GM18519 (cell line): ENCODE measurements around the gene EIF3F.
"Not testable (repeated sequence)": the region's sequence is repeated elsewhere in the genome, so short reads cannot be mapped to it uniquely, and the experiment has no call there.

Experiments
- ATAC-seq: cut with Tn5 transposase; IDR thresholded peaks from one replicate; pipeline ENCODE4 v1.9.1; 2021; ENCODE audit warnings: mild to moderate bottlenecking, moderate library complexity; ENCODE audit not compliant: unreplicated experiment, low FRiP score

The EIF3F gene

DNA sequence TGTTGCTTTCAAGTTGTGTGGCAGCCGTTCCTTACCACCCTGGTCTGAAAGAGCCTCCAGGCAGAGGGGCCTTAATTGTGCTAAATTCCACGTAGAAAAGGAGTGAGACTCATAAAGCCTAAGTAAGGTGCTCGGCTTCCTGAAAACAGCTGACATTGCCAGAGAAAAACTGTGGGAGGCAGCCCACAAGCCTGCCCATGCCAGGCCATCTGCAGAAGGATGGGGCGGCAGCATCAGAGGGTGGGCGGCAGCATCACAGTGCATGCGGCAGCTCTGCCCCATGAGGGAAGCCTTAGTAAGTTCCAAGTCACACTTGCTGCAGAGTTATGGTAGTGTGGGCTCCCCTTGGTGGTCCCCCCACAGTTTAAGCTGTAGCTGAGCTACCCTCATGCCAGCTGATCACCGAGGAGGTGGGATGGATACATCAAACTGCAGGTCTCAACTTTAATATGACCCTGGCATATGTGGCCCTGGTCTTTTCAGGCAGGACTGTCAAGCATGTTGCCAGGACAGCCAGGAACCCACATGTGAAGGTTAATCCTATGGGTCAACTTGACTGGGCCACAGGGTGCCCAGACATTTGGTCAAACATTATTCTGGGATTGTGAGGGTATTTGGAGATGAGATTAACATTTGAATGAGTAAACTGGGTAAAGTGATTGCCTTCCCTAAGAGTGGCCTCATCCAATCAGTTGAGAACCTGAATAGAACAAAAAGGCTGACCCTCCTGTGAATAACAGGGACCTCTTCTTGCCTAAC lies 3.1 kb upstream of the EIF3F start:
- no peak for ATAC-seq

DNA sequence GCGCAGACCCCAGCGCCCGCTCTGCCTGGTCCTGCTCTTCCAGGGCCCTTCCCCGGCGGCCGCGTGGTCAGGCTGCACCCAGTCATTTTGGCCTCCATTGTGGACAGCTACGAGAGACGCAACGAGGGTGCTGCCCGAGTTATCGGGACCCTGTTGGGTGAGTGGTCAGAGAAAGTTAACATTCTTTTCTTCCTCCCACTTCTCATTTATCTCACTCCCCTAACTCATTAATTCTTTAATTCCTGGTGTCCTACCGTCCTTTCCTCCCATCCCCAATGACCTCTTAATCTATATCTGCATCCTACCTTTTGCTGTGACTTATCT lies 385 bp downstream of the EIF3F start:
- not testable (repeated sequence) for ATAC-seq

DNA sequence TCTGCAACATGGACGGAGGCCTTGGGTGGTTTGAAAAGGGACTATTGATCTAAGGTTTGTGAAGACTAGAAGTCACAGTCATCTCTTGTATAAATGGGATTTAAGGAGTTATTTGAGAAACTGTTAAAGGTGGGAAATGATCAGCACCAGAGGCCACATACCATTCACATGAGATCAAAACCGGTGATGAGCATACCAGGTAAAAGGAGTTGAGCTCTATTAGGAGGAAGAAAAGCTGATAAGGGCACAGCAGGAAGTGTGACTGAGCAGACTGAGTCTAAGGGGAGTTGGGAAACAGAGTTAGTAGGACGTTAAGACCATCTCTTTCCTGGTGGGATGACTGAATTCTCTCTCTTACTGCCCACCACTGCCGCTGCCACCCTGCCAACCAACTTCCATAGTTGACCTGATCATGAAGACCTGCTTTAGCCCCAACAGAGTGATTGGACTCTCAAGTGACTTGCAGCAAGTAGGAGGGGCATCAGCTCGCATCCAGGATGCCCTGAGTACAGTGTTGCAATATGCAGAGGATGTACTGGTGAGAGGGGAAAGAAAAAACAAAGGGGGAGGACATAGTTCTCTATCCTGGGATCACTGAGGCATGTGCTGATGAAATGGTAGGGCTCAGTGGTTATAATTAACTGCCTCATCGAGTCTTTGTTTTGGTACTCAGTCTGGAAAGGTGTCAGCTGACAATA lies 7.6 kb downstream of the EIF3F start:
- ATAC-seq, result no peak

DNA sequence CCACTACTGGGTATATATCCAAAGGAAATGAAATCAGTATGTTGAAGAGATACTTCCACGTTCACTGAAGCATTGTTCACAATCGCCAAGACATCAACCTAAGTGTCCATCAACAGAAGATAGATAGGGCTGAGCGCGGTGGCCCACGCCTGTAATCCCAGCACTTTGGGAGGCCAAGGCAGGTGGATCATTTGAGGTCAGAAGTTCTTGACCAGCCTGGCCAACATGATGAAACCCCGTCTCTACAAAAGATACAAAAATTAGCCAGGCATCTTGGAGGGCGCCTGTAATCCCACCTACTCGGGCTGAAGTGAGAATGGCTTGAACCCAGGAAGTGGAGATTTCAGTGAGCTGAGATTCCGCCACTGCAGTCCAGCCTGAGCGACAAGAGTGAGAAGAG lies 12.7 kb downstream of the EIF3F start:
- ATAC-seq, result no peak

DNA sequence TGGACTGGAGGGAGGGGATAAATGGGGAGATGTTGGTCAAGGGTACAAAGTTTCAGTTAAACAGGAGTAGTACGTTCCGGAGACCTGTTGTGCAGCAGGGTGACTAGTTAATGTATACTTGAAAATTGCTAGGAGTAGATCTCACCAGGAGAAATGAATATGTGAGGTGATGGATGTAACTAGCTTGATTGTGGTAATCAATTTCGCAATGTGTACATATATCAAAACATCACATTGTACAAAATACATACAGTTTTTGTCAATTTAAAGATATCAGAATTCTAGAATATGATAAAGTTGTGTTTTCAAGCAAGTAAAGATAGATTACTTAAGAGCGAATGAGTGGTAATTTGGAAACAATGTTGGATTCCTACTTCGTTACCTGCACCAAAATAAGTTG lies 13.3 kb downstream of the EIF3F start:
- ATAC-seq, result no peak

DNA sequence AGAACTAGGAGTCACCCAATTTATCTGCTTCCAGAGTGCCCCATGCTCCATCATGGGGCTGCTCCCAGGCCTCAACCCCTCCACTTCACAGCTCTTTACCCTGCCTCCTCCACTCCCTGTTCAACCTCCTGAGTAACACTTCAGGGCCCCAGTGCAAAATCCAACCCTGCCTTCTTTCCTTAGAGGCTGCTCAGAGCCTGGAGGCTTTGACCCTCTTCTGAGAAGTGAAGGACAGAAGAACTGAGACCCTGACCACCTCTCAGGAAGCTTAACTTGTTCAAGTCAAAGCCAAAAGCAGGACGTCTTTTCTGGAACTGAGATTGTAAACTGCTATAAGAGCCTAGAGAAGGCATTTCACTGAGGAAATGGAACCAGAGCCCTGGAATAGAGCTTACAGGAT lies 15.5 kb downstream of the EIF3F start:
- ATAC-seq, result no peak

DNA sequence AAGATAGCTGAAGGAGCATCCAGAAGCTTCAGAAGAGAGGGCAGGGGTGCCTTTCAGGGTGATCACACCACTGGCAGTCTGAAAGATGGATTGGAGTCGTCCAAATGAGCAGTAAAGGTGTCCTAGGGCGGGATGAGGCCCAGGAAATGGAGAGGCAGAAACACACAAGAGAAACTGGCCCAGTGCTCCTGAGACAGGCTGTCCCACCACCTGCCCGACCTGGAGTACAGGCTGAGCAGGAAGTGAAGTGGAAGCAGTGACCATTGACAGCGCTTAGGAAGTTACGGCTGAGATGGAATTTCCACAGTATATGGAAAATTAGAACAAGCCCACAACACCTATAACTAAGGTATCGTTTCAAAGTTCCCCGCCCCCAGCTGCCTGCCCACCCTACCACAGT lies 16.1 kb downstream of the EIF3F start:
- no peak for ATAC-seq

DNA sequence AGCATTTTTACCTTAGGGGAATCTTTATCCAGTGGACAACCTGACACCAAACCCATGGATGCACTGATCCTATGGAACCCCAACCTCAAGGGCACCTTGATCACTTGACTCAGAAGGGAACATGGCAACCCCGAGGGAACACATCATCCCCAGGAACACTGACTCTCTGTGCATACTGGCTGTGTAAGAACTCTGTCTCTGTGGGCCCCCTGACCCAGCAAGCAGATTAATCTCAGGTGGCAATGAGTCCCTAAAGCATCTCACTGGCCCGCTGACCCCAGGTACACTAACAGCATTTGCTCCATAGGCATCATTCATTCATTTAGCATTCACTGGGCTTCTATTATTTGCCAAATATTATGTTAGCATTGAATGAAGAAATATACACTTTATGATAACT lies 16.9 kb downstream of the EIF3F start:
- no peak for ATAC-seq

DNA sequence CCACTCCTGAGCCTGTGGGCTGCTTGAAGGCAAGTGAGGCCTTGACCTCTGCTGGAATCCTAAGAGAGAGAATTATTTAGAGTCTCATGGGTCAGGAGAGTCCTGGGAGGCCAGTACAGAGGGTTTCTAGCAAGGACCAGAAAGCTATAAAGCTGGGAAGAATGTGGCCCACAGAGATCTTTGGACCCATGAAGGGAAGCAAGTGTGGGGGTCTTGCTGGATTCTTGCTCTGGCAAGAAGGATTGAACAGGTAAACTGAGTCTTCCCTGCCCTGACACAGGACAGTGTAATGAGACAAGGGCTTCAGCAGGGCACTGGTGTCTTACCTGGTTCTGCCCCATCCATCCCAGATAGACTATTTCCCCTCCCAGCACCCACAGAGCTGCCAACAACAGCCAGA lies 18.4 kb downstream of the EIF3F start:
- no peak for ATAC-seq

DNA sequence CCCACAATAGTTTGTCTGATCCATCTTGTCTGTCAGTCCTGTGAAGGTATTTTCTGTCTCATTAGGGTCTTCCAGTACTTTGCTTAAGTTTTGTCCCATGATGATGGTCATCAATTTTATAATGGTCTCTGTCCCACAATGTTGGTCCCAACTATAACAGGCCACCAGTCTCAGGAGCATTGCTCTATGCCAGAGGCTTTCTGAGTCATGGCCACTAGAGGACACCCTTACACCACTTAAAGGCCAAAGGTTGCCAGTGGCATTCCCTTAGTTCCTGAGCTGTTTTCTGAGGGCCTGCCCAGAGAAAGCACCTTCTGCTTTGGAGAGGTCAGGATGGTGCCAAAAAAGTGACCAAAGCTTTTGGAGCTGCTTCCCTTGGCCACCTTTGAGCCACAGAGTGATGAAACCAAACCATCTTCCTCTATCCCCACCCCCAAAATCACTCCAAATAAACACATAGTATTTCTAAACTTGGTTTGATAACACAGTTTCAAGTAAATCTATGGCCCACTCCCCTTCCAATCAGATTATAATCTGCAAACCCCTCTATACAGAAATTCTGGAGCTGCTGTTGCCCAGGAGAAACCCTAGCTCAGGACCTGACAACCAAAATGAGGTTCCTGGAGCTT lies 19.3 kb downstream of the EIF3F start:
- no peak for ATAC-seq

DNA sequence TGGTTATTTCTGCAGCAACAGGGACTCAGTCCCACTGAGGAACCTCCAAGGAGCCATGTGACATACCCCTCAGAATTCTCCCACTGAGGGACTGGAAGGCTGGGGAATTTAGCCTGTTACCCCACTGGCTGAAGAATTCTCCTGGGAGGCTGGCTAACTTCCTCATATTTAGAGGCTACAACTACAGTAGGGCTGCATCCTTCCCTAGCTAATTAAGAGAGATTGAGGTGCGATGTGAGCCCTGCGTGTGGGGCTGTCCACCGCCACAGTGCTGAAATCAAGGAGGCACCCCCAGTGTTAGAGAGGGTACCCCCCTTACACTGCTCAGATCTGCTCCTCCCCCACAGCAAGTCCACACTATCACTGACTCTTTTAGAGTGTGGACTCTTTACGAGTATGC lies 21.1 kb downstream of the EIF3F start:
- no peak for ATAC-seq

DNA sequence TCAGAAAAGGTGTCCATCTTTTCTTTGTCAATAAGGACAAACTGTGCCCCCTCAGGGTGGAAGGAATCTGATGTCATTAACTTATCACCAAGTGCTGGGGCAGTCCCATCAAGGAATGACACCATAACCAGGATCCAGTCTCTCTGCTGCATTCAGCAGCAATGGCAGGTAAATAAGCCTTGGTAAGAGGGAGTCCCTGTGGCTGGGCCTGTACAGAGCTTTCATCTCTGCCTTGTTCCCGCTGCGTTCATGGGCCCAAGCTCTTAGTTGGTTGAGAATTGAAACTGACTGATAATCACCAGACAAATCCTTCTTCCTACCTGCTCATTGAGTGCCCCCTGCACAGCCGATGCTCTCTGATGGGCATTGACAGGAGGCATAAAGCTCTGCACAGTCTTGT lies 22.7 kb downstream of the EIF3F start:
- no peak for ATAC-seq

DNA sequence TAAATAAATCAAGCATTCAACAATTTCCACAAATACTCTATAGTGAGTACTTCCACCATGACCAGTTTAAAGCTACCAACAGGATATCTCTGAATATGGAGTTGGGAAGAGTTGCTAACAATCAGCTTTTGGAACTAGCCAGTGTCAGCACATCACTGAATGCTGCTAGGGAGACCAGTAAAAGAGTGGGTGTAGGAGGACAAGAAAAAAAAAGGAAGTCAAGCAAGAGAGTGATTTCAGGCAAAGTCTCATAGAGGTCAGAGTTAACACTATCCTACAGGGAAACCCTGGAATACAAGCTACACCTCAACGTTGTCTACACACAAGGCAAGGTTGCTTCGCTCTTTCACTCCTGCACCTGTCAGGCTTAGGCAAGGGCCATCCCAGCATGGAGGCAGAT lies 24.2 kb downstream of the EIF3F start:
- no peak for ATAC-seq

DNA sequence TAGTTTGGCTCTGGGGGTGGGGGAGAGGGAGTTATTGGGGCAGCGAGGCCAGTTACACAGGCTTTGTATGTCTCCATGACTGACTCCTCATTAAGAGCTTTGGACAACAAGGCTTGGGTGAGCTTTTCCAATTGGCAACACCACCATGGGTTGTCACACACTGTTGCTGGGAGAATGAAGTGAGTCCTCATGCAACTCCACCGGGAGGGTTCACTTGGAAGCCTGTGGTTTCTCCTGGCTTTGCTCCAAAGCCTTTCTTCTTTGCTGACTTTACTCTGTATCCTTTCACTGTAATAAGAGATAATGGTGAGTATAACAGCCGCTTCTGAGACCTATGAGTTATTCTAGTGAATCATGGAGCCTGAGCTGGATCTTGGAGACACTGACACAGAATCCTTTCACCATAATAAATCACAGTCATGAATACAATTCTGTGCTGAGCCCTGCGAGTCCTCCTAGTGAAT lies 24.9 kb downstream of the EIF3F start:
- ATAC-seq, result no peak

DNA sequence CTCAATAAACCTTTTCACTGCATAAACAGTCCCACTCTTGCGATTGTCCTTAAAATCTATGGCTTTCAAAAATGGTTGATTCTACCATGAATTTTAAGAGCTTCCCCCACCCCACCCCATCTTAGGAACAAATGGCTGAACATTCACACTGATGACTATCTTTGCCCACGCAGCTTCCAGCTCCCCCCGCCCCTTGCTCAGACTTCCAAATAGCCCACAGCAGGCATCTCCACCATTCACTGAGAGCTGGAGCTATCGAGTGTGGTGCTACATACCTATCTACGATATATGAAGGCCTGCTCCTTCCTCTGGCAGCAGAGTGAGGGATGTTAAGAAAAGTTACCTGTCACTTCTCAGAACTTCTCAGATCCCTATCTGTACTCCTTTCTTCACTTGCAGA lies 26.7 kb downstream of the EIF3F start:
- no peak for ATAC-seq

DNA sequence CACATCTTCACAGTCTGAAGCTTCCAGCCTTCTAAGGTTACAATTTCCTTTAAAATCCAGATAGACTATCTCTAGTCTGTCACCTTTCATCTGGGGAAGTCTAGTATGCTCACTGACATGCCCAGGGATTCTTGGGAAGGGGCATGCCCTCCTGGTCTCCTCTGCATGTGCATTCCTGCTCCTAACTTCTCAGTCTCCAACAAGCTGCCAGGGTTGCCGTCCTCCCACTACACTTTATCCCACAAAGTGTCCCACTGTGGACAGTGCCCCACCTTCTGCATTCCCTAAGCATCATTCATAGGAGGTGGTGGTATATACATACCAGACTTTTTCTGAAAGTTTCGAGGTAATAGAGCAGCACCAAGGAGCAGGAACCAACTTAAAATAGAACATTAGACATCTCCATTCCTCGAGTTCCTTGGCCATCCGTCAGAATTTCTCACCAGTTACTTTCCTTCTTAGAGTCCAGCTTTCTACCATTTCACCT lies 28.7 kb downstream of the EIF3F start:
- ATAC-seq, result no peak

DNA sequence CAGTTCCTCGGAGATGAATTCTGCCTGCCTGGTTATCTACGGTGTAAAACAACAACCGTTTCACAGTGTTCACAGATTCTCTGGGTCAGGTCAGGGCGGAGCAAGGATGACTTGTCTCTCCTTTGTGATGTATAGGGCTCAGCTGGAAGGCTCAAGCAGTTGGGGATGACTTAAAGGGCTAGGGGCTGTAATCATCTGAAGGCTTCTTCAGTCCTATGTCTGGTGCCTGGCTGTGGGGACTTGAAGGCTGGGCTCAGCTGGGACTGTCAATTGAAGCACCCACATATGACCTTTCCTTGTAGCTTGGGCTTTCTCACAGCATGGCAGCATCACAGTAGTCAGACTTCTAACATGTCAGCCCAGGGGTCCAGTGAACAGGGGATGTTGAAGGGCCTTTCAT lies 29.3 kb downstream of the EIF3F start:
- no peak for ATAC-seq

DNA sequence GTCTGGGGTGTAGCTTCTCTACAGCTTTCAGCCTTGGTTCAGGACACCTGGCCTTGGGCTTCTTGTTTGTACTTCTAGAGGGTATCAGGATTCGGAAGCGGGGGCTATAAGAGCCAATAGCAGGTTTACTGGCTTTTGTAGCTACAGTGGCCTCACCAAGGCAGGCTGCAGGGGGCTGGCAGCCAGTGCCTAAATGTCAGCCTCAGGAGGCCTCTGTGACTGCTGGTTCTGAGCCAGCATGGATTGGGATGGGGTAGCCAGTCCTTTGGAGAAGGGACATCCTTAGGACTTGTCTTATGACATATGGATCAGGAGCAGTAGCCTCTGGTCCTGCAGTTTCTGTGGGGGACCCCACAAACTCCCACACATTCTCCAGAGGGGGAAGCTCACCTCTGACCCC lies 29.9 kb downstream of the EIF3F start:
- ATAC-seq, result no peak

DNA sequence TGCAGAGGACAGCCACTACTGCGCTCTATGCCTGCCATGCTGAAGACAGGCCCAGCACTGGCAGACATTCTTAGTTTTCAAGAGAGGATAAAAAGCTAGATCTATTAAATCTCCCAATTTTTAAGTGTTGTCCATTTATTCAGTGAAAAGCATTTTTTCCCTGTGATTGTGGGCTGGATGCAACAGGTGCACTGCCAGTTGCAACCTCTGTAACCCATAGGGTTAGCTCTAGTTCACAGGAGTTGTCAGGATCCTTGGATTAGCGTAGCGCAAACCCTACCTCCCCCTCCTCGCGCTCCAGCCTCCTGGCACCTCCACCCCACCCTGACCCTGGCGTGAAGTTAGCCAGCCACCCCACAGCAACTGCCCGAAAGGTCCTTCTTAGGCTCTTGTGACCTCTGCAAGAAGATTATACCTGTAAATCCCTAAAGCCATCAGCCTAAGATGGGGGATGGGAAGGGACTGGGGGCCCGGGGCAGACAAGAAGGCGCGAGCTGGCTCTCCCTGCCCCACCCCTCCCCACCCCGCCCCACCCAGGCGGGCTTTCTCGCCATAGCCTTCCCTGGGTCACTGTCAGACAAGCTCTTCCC lies 30.9 kb downstream of the EIF3F start:
- no peak for ATAC-seq

DNA sequence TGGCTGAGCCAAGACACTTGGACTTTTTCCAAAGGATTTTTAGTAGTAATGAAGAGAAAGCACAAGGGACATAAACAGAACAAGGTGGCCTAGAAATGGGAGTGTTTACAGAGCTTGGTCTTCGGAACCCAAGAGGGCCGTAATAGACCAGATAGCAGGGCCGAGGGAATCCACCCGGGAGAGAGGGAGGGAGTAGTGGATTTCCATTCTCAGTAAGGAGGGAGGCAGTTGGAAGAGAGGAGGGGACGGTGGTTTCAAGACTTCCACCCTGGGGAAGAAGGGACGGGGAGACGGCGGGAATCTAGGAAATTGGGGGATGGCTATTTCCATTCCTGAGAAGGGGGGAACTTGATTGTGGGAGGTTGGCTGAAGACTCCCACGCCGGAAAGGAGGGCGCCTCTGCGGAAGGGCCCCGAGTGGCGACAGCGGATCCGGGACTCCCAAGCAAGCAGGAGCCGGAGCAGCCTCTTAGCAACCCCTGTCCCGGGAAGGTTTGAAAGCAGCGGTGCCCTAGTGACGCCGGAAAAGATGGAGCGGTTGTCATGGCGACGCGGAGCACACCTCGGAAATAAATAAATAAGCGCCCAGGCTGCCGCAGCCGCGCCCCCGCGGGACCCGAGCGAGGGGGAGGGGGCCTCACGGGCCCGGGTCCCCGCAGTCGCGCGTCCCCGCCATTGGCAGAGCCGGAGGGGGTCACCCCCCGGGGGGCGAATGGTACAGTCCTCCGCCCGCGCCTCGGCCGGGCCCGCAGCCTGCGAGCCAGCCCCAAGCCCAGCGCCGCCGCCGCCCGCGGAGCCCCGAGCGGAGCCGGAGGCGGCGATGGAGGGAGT lies 31.6 kb downstream of the EIF3F start:
- ATAC-seq, result no peak
